Kidney epithelial cell (primary cell): ENCODE data around the gene CMPK1. TPM values are rescaled to one million over a fixed set of nuclear protein-coding genes. Genes with fewer than 3 reads are reported as not detected.

Experiments used
- DNase-seq: peaks from one replicate; pipeline ENCODE4 v3.0.0-alpha.2; 2010; ENCODE audit warnings: low read depth
- H3K27me3 ChIP-seq: 2 replicates; pipeline ENCODE4 v1.6.0; 2011; ENCODE audit warnings: low read length; ENCODE audit not compliant: control insufficient read depth, insufficient read depth
- H3K36me3 ChIP-seq: 2 replicates; pipeline ENCODE4 v1.5.1; 2011; ENCODE audit warnings: low read length; ENCODE audit not compliant: control insufficient read depth, insufficient read depth
- H3K4me3 ChIP-seq: 2 replicates; pipeline ENCODE4 v1.5.1; 2011; ENCODE audit warnings: low read depth, mild to moderate bottlenecking, control low read depth, low read length
- total RNA-seq: library from RNA; depleted of rRNA; stranded (reverse); fragments of >200 nt; gene quantifications from 2 replicates; pipeline ENCODE4 v1.2.3, GENCODE V29; 2015
- TF ChIP-seq, protein P1 (sequence below): IDR thresholded peaks from 2 replicates; pipeline ENCODE4 v1.5.1; 2011; ENCODE audit warnings: mild to moderate bottlenecking, moderate library complexity, low read length, control low read depth, inconsistent platforms; ENCODE audit not compliant: insufficient read depth, poor library complexity, severe bottlenecking

CMPK1 gene
- total RNA-seq, 1 donor from 2014 or later, result 74.7 TPM

DNA sequence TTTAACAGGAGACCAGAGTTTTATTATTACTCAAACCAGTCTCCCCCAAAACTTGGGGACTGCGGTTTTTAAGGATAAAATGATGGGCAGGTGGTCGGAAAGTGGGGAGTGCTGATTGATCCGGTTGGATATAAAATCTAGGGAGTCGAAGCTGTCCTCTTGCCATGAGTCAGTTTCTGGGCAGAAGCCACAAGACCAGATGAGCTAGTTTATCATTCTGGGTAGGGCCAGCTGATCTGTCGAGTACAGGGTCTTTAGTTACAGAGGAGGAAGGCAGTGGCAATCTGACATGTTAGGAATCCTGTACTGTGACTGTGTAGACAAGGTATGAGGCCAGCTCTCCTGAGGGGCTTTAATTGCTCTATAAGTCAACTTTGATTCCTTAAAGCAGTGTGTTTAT lies 59.6 kb downstream of the CMPK1 start:
- TF ChIP-seq, protein P1, sequence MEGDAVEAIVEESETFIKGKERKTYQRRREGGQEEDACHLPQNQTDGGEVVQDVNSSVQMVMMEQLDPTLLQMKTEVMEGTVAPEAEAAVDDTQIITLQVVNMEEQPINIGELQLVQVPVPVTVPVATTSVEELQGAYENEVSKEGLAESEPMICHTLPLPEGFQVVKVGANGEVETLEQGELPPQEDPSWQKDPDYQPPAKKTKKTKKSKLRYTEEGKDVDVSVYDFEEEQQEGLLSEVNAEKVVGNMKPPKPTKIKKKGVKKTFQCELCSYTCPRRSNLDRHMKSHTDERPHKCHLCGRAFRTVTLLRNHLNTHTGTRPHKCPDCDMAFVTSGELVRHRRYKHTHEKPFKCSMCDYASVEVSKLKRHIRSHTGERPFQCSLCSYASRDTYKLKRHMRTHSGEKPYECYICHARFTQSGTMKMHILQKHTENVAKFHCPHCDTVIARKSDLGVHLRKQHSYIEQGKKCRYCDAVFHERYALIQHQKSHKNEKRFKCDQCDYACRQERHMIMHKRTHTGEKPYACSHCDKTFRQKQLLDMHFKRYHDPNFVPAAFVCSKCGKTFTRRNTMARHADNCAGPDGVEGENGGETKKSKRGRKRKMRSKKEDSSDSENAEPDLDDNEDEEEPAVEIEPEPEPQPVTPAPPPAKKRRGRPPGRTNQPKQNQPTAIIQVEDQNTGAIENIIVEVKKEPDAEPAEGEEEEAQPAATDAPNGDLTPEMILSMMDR, result no peak
- Histone ChIP-seq H3K27me3 (no peaks in the 10 kb centered on the region), H3K4me3 (no peak overlapping the region), H3K36me3 (no peaks in the 10 kb centered on the region)
- DNase-seq, result no peak

DNA sequence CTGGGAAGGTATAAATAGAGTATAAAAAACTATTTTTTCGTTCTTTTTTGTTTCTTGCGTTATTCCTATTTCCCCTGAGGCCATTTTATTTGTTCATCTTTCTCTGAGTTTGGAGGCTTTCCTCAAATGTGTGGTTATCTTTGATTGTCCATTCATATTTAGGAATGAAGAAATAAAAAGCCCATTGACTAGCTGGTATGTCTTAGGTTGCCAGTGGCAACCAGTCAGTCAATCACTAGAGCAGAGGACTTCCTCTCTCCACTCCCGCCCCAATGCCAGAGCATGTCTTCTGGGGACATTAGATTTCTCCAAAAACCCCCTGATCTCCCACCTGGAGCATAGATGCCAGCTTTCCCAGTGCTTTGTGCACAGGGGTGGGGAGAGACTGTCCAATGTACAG lies 61.8 kb downstream of the CMPK1 start:
- Histone ChIP-seq H3K36me3 (no peaks in the 10 kb centered on the region), H3K4me3 (no peak overlapping the region), H3K27me3 (no peaks in the 10 kb centered on the region)
- TF ChIP-seq, protein P1, result no peak
- DNase-seq, result no peak

DNA sequence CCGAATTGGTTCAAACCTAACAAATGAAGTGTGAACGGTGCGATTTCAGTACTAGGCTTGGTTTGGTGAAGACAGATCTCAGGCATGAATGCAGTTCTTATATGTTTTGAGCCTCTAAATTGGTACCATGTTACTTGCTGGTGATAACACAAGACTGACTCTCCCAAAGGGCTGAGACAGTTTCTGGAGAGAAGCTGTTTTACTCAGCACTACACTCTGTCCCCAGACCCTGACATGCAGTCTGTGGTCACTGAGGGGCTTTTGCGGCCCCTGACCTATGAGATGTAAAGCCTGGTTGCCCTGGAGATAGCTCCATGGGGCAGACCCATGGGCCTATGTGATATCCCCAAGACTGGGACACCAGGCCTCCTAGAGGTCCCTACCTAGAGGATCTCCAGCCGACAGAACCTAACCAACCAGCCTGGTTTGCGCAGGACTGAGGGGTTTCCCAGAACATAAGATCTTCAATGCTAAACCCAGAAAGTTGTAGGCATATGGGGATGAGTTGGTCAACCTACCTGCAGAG lies 63.1 kb downstream of the CMPK1 start:
- DNase-seq, result no peak
- Histone ChIP-seq H3K27me3 (peaks cover 5% of the 10 kb centered on the region), H3K36me3 (no peaks in the 10 kb centered on the region), H3K4me3 (no peak overlapping the region)
- TF ChIP-seq, protein P1, result no peak

DNA sequence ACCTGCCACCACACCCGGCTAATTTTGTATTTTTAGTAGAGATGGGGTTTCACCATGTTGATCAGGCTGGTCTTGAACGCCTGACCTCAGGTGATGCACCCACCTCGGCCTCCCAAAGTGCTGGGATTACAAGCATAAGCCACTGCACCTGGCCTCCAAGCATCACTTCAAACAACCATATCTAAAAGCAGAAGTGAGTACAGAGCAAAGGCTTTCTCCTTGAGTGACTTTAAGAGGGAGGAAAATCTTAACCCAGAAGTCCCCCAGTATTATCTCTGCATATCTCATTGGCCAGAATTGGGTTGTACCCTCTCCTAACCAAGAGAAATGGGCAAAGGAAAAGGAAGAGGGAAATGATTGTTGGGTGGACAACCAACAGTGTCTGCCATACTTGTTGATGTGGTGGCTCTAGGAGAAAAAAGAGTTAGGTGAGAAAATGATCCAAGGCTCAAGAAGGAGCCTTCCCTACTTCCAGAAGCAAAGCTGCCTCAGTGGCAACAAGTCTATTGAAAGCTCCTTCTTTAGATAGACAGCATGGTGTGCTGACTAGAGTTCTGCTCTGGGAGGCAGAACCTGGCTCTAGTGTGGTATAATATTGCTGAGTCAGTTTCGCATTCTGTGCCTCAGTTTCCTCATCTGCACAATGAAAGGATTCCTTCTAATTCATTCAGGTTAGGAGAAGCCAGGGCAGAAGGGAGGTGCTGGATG lies 65.7 kb downstream of the CMPK1 start:
- Histone ChIP-seq H3K36me3 (no peaks in the 10 kb centered on the region), H3K27me3 (peaks cover 9% of the 10 kb centered on the region), H3K4me3 (no peak overlapping the region)
- DNase-seq, result no peak
- TF ChIP-seq, protein P1, result no peak

DNA sequence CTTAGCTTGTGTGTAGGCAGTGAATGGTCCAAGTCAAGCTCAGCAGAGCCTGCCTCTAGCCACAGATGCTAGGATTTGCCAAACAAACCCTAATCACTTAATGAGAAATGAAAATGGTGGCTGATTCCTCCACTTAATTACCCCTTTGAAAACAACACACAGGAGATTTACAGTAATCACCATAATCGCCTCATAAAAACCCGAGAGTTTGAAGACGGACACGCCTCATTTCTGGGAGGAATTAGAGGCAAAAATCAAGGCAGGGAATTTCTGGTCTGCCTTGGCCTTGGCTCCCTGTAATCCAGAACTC lies 66.2 kb downstream of the CMPK1 start:
- Histone ChIP-seq H3K4me3 (no peak overlapping the region), H3K27me3 (peaks cover 9% of the 10 kb centered on the region), H3K36me3 (no peaks in the 10 kb centered on the region)
- no peak for DNase-seq
- TF ChIP-seq, protein P1, result no peak

DNA sequence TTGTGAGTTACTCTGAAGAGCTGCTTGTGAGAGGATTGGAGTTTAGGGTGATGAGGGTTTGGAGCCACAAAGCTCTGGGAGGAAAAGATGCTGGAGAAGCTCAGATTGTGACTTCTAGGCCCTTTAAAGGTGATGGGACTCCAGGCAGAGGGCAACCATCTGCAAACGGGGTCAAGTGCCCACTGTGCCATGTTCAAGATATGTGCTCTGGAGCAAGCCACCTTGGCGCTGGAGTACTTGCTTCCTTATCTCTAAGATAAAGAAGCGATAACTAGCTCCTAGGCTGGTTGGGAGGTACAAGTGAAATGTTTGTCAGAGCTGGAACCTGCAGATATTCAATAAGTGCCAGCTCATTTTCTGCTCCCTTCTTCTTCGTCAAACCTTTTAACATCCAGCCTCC lies 68.2 kb downstream of the CMPK1 start:
- TF ChIP-seq, protein P1, result no peak
- Histone ChIP-seq H3K4me3 (no peak overlapping the region), H3K36me3 (no peaks in the 10 kb centered on the region), H3K27me3 (peaks cover 9% of the 10 kb centered on the region)
- DNase-seq, result no peak
